K562 (cell line): Measurements from ENCODE around the gene S1PR1. TPM values are rescaled to one million over a fixed set of nuclear protein-coding genes. Genes with fewer than 3 reads are reported as not detected.

Experiments used
- ATAC-seq: fragments of 200-7000 bp; cut with Tn5 transposase; 3 replicates; pipeline ENCODE4 v1.9.1; 2020; ENCODE audit warnings: moderate library complexity
- BruUV-seq: library from RNA; stranded (reverse); fragments of 400-500 nt; replicated peaks from 2 replicates; lab custom pipeline; 2021; lab: Mats Ljungman, UMichigan
- CTCF ChIA-PET: fragments of 300-600 bp; formaldehyde crosslinking; extraction: SDS; loops from one replicate; lab custom pipeline; 2021; ENCODE audit warnings: low intra/inter-chr PET ratio; lab: Yijun Ruan, JAX
- POLR2A ChIA-PET: fragments of 300-600, 350-650 bp; sonication (Branson Sonifier 250); formaldehyde crosslinking; extraction: SDS; loops from one replicate; lab custom pipeline; 2021; ENCODE audit warnings: antibody characterized with exemption, inconsistent platforms; lab: Yijun Ruan, JAX
- DNase-seq, 4 experiments: peaks; one replicate each; pipeline versions ENCODE4 v3.0.0 to v3.0.0-alpha.2; 2011 to 2018; ENCODE audit warnings: low spot score in 3 of 4, mixed read lengths in 3 of 4; ENCODE audit errors: extremely low read depth in 1 of 4
- FAIRE-seq: peaks from 2 replicates; lab custom pipeline; 2011; peaks lifted over from hg19 to GRCh38; lab: Jason Lieb, UNC
- H2AFZ ChIP-seq: 2 replicates; pipeline ENCODE4 v1.6.0; 2011; ENCODE audit warnings: low read depth, low read length, control low read depth, inconsistent platforms
- H3K27ac ChIP-seq: fragments of 200-600 bp; 3 replicates; pipeline ENCODE4 v1.8.0; 2011; ENCODE audit warnings: low read depth, mild to moderate bottlenecking, control low read depth, inconsistent platforms, low read length, moderate library complexity, mixed read lengths; ENCODE audit errors: extremely low read depth
- H3K27me3 ChIP-seq, 2 experiments: fragments of 300-600 bp in 1 of 2; 2 replicates in 1 of 2; 3 replicates in 1 of 2; pipeline versions ENCODE4 v1.6.0 to v1.8.0; 2011; ENCODE audit warnings: inconsistent platforms in 2 of 2, low read length in 2 of 2, mild to moderate bottlenecking in 1 of 2, mixed read lengths in 1 of 2, moderate library complexity in 1 of 2; ENCODE audit not compliant: control insufficient read depth in 2 of 2, insufficient read depth in 2 of 2
- H3K36me3 ChIP-seq: fragments of 300-600 bp; 3 replicates; pipeline ENCODE4 v1.8.0; 2011; ENCODE audit warnings: mild to moderate bottlenecking, low read length, inconsistent platforms; ENCODE audit not compliant: control insufficient read depth, insufficient read depth
- H3K4me1 ChIP-seq, 2 experiments: fragments of 200-600 bp in 1 of 2; replicated peaks in 1 of 2; 2 replicates in 1 of 2; 3 replicates in 1 of 2; pipeline versions ENCODE4 v1.5.1 to v1.8.0; 2011; ENCODE audit warnings: inconsistent platforms in 2 of 2, low read length in 2 of 2, mild to moderate bottlenecking in 1 of 2, mixed read lengths in 1 of 2, moderate library complexity in 1 of 2; ENCODE audit not compliant: control insufficient read depth in 2 of 2, insufficient read depth in 2 of 2
- H3K4me2 ChIP-seq: 2 replicates; pipeline ENCODE4 v1.6.1; 2011; ENCODE audit warnings: low read length, control low read depth, inconsistent platforms, mixed read lengths; ENCODE audit not compliant: insufficient read depth
- H3K4me3 ChIP-seq: fragments of 200-600 bp; sonication (generic), shearing (Covaris generic); 2 replicates; pipeline ENCODE4 v1.5.1; 2016; ENCODE audit warnings: control low read depth, inconsistent platforms
- H3K79me2 ChIP-seq: fragments of 200-600 bp; 3 replicates; pipeline ENCODE4 v1.8.0; 2011; ENCODE audit warnings: low read length, inconsistent platforms; ENCODE audit not compliant: control insufficient read depth, insufficient read depth
- H3K9ac ChIP-seq, 2 experiments: 2 replicates each; pipeline versions ENCODE4 v1.6.0 to v1.6.1; 2011; ENCODE audit warnings: low read depth in 2 of 2, low read length in 2 of 2, control low read depth in 1 of 2, inconsistent platforms in 1 of 2, mild to moderate bottlenecking in 1 of 2, mixed read lengths in 1 of 2; ENCODE audit not compliant: insufficient read depth in 1 of 2
- H3K9me1 ChIP-seq: one replicate; pipeline ENCODE4 v1.6.0; 2011; ENCODE audit warnings: inconsistent platforms, mild to moderate bottlenecking, low read length, moderate library complexity; ENCODE audit not compliant: control insufficient read depth, insufficient read depth
- H3K9me3 ChIP-seq: replicated peaks from 2 replicates; pipeline ENCODE4 v1.5.1; 2011; ENCODE audit warnings: low read depth, low read length, inconsistent platforms; ENCODE audit not compliant: control insufficient read depth, insufficient read depth
- H4K20me1 ChIP-seq: replicated peaks from 2 replicates; pipeline ENCODE4 v1.6.1; 2011; ENCODE audit warnings: low read length, inconsistent platforms, mixed read lengths; ENCODE audit not compliant: control insufficient read depth, insufficient read depth
- EGR1 ChIP-seq: fragments of 450-650 bp; conservative IDR thresholded peaks from 2 replicates; pipeline ENCODE4 v1.6.1; 2017; ENCODE audit warnings: mild to moderate bottlenecking
- HSF4 ChIP-seq: fragments of 250-450 bp; sonication (Bioruptor Pico); IDR thresholded peaks from 2 replicates; pipeline ENCODE4 v2.1.2; 2022; ENCODE audit warnings: mild to moderate bottlenecking, moderate library complexity, borderline replicate concordance
- POLR2H ChIP-seq: IDR thresholded peaks from 2 replicates; pipeline ENCODE4 v1.6.1; 2016; ENCODE audit warnings: missing genetic modification characterization, low read depth, mild to moderate bottlenecking, control low read depth, missing compliant biosample characterization, moderate library complexity
- SAFB ChIP-seq: fragments of 200-400 bp; formaldehyde crosslinking; IDR thresholded peaks from 2 replicates; pipeline ENCODE4 v1.6.1; 2017; ENCODE audit warnings: low read depth, low read length, borderline replicate concordance
- WGBS: fragments of 100-300 bp; shearing (Covaris generic); methylation state at CpG from one replicate; pipeline ENCODE4 v1.1.6; 2016; ENCODE audit warnings: low coverage, mixed read lengths; ENCODE audit not compliant: insufficient coverage; ENCODE audit errors: missing lambda C conversion rate; 5-methylcytosine and 5-hydroxymethylcytosine counted together
- in situ Hi-C: fragments of 300-500 bp; cut with MboI; formaldehyde crosslinking; loops from 4 replicates; pipeline ENCODE4 v1.15.0; 2018; ENCODE audit warnings: inconsistent platforms, mixed read lengths
- intact Hi-C: fragments of 100-400 bp; cut with micrococcal nuclease; formaldehyde crosslinking; loops from 2 replicates; pipeline ENCODE4 v1.14.2; 2022
- polyA plus RNA-seq, 8 experiments: library from polyadenylated mRNA; depleted of rRNA in 4 of 8; stranded (reverse) in 5 of 8; unstranded in 3 of 8; fragments of >200 nt; fragmentation: Nextera tagmentation in 2 of 8; fragmentation: Illumina TruSeq in 1 of 8; extraction: Ambion mirVana in 2 of 8; extraction: Trizol in 1 of 8; gene quantifications; 2 replicates each; pipeline versions ENCODE4 v1.2.1 to v1.2.3, GENCODE V29; 2011 to 2014; ENCODE audit warnings: inconsistent platforms in 1 of 8, missing spikeins in 1 of 8
- total RNA-seq, 7 experiments: library from RNA; depleted of rRNA in 6 of 7; stranded (reverse); fragments of >200 nt in 6 of 7; fragmentation: Illumina TruSeq in 2 of 7; extraction: Trizol in 2 of 7; gene quantifications; 2 replicates each; pipeline versions ENCODE4 v1.2.1 to v1.2.3, GENCODE V29; 2011 to 2021; ENCODE audit warnings: low replicate concordance in 1 of 7
- TF ChIP-seq, protein P1 (sequence below): fragments of 450-650 bp; IDR thresholded peaks from 2 replicates; pipeline ENCODE4 v1.6.1; 2017; ENCODE audit warnings: antibody characterized with exemption
- TF ChIP-seq, protein P2 (sequence below): fragments of 450-650 bp; IDR thresholded peaks from 2 replicates; pipeline ENCODE4 v1.6.1; 2016; ENCODE audit warnings: missing biosample characterization, missing genetic modification characterization
- TF ChIP-seq, protein P3 (sequence below): fragments of 250-450 bp; sonication (Bioruptor Pico); IDR thresholded peaks from 2 replicates; pipeline ENCODE4 v1.4.0; 2020
- TF ChIP-seq, protein P4 (sequence below): fragments of 250-450 bp; sonication (Bioruptor Pico); IDR thresholded peaks from 2 replicates; pipeline ENCODE4 v1.8.0; 2022; ENCODE audit warnings: inconsistent platforms

S1PR1 gene
- total and polyA plus RNA-seq, 9 of the 15 experiments (the other 6 are each of a cell fraction or from before 2014, with no cell fraction given): 0.22 to 1.2 (median 0.43) TPM

DNA sequence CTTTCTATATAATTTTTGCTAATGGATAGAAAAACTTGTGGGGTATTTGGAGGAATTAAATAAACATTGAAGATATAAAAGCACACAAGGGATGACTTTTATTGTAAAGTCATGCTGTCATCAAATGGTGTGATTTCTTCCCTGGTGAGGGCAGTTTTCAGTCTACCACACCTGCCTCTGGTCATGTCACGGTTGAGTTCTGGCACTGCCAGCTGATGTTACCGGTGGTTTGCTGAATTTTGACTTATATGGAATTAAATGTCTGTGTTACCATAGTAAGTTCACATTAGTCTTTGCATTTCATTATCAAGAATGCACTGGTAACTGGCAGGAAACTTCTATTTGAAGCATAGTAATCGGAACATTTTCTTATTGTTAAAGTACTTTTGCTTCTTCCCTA is 13.4 kb downstream of the S1PR1 start:
- H3K27me3 ChIP-seq: no peaks in the 10 kb centered on the region
- H3K36me3 ChIP-seq: no peaks in the 10 kb centered on the region
- intact Hi-C loops: no loop called here

More for the DNA sequence above, 13.4 kb downstream of the S1PR1 start:
- Histone ChIP-seq H3K4me1 (peaks cover 0 to 5% of the 10 kb centered on the region in 2 experiments; a peak in 3 of 5 replicates), H3K9me3 (no peaks in the 10 kb centered on the region), H3K27ac (no peak overlapping the region), H3K4me3 (no peak overlapping the region), H3K9ac (no peak overlapping the region), H4K20me1 (no peaks in the 10 kb centered on the region), H3K79me2 (no peaks in the 10 kb centered on the region), H3K4me2 (no peak overlapping the region), H2AFZ (no peak overlapping the region), H3K9me1 (no peaks in the 10 kb centered on the region)
- POLR2A ChIA-PET: interaction anchor here (0.6 to 1.6 kb wide), 2 partner anchors 11 to 750 kb away, joined by 6 to 8 read pairs; no protein-coding TSS in a partner anchor
- FAIRE-seq (no peak), ATAC-seq (no peak), DNase-seq (no peak)
- CTCF ChIA-PET: no interaction called here
- no peak for TF ChIP-seq SAFB
- TF ChIP-seq, protein P1, sequence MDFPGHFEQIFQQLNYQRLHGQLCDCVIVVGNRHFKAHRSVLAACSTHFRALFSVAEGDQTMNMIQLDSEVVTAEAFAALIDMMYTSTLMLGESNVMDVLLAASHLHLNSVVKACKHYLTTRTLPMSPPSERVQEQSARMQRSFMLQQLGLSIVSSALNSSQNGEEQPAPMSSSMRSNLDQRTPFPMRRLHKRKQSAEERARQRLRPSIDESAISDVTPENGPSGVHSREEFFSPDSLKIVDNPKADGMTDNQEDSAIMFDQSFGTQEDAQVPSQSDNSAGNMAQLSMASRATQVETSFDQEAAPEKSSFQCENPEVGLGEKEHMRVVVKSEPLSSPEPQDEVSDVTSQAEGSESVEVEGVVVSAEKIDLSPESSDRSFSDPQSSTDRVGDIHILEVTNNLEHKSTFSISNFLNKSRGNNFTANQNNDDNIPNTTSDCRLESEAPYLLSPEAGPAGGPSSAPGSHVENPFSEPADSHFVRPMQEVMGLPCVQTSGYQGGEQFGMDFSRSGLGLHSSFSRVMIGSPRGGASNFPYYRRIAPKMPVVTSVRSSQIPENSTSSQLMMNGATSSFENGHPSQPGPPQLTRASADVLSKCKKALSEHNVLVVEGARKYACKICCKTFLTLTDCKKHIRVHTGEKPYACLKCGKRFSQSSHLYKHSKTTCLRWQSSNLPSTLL: no peak
- no peak for TF ChIP-seq HSF4 (CRISPR knock-in tag)
- no peak for TF ChIP-seq POLR2H (tag)
- no peak for TF ChIP-seq EGR1
- TF ChIP-seq, protein P2, sequence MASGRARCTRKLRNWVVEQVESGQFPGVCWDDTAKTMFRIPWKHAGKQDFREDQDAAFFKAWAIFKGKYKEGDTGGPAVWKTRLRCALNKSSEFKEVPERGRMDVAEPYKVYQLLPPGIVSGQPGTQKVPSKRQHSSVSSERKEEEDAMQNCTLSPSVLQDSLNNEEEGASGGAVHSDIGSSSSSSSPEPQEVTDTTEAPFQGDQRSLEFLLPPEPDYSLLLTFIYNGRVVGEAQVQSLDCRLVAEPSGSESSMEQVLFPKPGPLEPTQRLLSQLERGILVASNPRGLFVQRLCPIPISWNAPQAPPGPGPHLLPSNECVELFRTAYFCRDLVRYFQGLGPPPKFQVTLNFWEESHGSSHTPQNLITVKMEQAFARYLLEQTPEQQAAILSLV (tag): no peak
- TF ChIP-seq, protein P3, sequence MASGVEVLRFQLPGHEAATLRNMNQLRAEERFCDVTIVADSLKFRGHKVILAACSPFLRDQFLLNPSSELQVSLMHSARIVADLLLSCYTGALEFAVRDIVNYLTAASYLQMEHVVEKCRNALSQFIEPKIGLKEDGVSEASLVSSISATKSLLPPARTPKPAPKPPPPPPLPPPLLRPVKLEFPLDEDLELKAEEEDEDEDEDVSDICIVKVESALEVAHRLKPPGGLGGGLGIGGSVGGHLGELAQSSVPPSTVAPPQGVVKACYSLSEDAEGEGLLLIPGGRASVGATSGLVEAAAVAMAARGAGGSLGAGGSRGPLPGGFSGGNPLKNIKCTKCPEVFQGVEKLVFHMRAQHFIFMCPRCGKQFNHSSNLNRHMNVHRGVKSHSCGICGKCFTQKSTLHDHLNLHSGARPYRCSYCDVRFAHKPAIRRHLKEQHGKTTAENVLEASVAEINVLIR (CRISPR knock-in tag): no peak
- TF ChIP-seq, protein P4, sequence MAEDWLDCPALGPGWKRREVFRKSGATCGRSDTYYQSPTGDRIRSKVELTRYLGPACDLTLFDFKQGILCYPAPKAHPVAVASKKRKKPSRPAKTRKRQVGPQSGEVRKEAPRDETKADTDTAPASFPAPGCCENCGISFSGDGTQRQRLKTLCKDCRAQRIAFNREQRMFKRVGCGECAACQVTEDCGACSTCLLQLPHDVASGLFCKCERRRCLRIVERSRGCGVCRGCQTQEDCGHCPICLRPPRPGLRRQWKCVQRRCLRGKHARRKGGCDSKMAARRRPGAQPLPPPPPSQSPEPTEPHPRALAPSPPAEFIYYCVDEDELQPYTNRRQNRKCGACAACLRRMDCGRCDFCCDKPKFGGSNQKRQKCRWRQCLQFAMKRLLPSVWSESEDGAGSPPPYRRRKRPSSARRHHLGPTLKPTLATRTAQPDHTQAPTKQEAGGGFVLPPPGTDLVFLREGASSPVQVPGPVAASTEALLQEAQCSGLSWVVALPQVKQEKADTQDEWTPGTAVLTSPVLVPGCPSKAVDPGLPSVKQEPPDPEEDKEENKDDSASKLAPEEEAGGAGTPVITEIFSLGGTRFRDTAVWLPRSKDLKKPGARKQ: no peak
- BruUV-seq: no TSS peak
- in situ Hi-C loops: no loop called here
- WGBS: 44% methylated on average over 3 of the region's 3 CpGs
